Endothelial cell (in vitro differentiated cells): ENCODE data around the gene SEMA4D. TPM values are rescaled to one million over a fixed set of nuclear protein-coding genes. Genes with fewer than 3 reads are reported as not detected.

Source experiments
- DNase-seq: peaks from one replicate; pipeline ENCODE4 v3.0.0; 2021; ENCODE audit warnings: low spot score
- H3K27ac Mint-ChIP-seq: one replicate; pipeline ENCODE4 v1.8.0; 2021; ENCODE audit warnings: mixed read lengths, inconsistent platforms; ENCODE audit not compliant: unreplicated experiment
- H3K27me3 Mint-ChIP-seq: one replicate; pipeline ENCODE4 v1.8.0; 2021; ENCODE audit warnings: mild to moderate bottlenecking, moderate library complexity, mixed read lengths, inconsistent platforms; ENCODE audit not compliant: unreplicated experiment
- H3K36me3 Mint-ChIP-seq: one replicate; pipeline ENCODE4 v1.8.0; 2021; ENCODE audit warnings: mild to moderate bottlenecking, low read depth, mixed read lengths, inconsistent platforms; ENCODE audit not compliant: unreplicated experiment
- H3K4me1 Mint-ChIP-seq: one replicate; pipeline ENCODE4 v1.8.0; 2021; ENCODE audit warnings: mild to moderate bottlenecking, mixed read lengths, inconsistent platforms; ENCODE audit not compliant: unreplicated experiment
- H3K4me3 Mint-ChIP-seq: one replicate; pipeline ENCODE4 v1.8.0; 2021; ENCODE audit warnings: mild to moderate bottlenecking, mixed read lengths, inconsistent platforms; ENCODE audit not compliant: unreplicated experiment
- H3K9me3 Mint-ChIP-seq: one replicate; pipeline ENCODE4 v1.8.0; 2021; ENCODE audit warnings: mixed read lengths, inconsistent platforms; ENCODE audit not compliant: unreplicated experiment
- CTCF ChIP-seq: fragments of 200-600 bp; sonication (generic); IDR thresholded peaks from one replicate; pipeline ENCODE4 v1.5.0; 2021; ENCODE audit warnings: antibody characterized with exemption; ENCODE audit not compliant: unreplicated experiment
- total RNA-seq: library from RNA; stranded (reverse); fragmentation: NEBNext Ultra II Directional; extraction: Animal tissue kit (Norgen Biotek cat#: 25700); gene quantifications from one replicate; pipeline ENCODE4 v1.2.1, GENCODE V29; 2021; ENCODE audit not compliant: unreplicated experiment

Gene SEMA4D
- total RNA-seq, 1 donor from 2014 or later = 14.8 TPM

GRCh38 chr9:89352874-89353649, 144.9 kb downstream of the SEMA4D start:
- no peak overlapping the region for H3K4me3 Mint-ChIP-seq
- H3K27ac Mint-ChIP-seq = no peak overlapping the region
- no peaks in the 10 kb centered on the region for H3K9me3 Mint-ChIP-seq
- DNase-seq = no peak
- TF ChIP-seq CTCF = no peak
- peaks cover 56% of the 10 kb centered on the region for H3K36me3 Mint-ChIP-seq
- H3K27me3 Mint-ChIP-seq = peaks cover 2% of the 10 kb centered on the region
- no peaks in the 10 kb centered on the region for H3K4me1 Mint-ChIP-seq

- DNase-seq = no peak
- Mint-ChIP-seq H3K4me3 (no peak overlapping the region), H3K27ac (no peak overlapping the region), H3K4me1 (no peaks in the 10 kb centered on the region), H3K36me3 (peaks cover 53% of the 10 kb centered on the region), H3K27me3 (peaks cover 2% of the 10 kb centered on the region), H3K9me3 (no peaks in the 10 kb centered on the region)
- no peak for TF ChIP-seq CTCF
Observed at GRCh38 chr9:89352451-89352850, 145.5 kb downstream of the SEMA4D start.

GRCh38 chr9:89351584-89352300, 146.2 kb downstream of the SEMA4D start:
- no peak overlapping the region for H3K4me3 Mint-ChIP-seq
- H3K27me3 Mint-ChIP-seq = peaks cover 2% of the 10 kb centered on the region
- no peak for TF ChIP-seq CTCF
- no peak for DNase-seq
- H3K4me1 Mint-ChIP-seq = no peaks in the 10 kb centered on the region
- no peaks in the 10 kb centered on the region for H3K9me3 Mint-ChIP-seq
- peaks cover 53% of the 10 kb centered on the region for H3K36me3 Mint-ChIP-seq
- H3K27ac Mint-ChIP-seq = no peak overlapping the region

- no peaks in the 10 kb centered on the region for H3K27me3 Mint-ChIP-seq
- no peak for TF ChIP-seq CTCF
- H3K27ac Mint-ChIP-seq = no peak overlapping the region
- H3K9me3 Mint-ChIP-seq = no peaks in the 10 kb centered on the region
- H3K4me1 Mint-ChIP-seq = no peaks in the 10 kb centered on the region
- no peak for DNase-seq
- peaks cover 53% of the 10 kb centered on the region for H3K36me3 Mint-ChIP-seq
- no peak overlapping the region for H3K4me3 Mint-ChIP-seq
Observed at GRCh38 chr9:89350988-89351557, 146.8 kb downstream of the SEMA4D start.

- no peak for DNase-seq
- peaks cover 60% of the 10 kb centered on the region for H3K36me3 Mint-ChIP-seq
- no peaks in the 10 kb centered on the region for H3K9me3 Mint-ChIP-seq
- no peak for TF ChIP-seq CTCF
- H3K27ac Mint-ChIP-seq = no peak overlapping the region
- H3K4me3 Mint-ChIP-seq = no peak overlapping the region
- no peaks in the 10 kb centered on the region for H3K27me3 Mint-ChIP-seq
- no peaks in the 10 kb centered on the region for H3K4me1 Mint-ChIP-seq
Observed at GRCh38 chr9:89349607-89350006, 148.3 kb downstream of the SEMA4D start.
